Stimulated activated CD8-positive, alpha-beta memory T cell treated with anti-CD3 and anti-CD28 coated beads, Interleukin-7, amount 100 ng/mL, for 48 hours (primary cell): Measurements from ENCODE around the gene DBH.

Experiments
- DNase-seq, 2 donors: peaks; one replicate each; pipeline ENCODE4 v3.0.0-alpha.2; 2020; ENCODE audit warnings: low read depth in 1 of 2; ENCODE audit errors: extremely low read depth in 1 of 2

The DBH gene

GRCh38 chr9:133635533-133636531, at the start of gene DBH:
TSS of gene DBH (plus strand) at chr9:133636363. CDS start at chr9:133636372, 9 bp downstream.
- DNase-seq = no peak

DNA sequence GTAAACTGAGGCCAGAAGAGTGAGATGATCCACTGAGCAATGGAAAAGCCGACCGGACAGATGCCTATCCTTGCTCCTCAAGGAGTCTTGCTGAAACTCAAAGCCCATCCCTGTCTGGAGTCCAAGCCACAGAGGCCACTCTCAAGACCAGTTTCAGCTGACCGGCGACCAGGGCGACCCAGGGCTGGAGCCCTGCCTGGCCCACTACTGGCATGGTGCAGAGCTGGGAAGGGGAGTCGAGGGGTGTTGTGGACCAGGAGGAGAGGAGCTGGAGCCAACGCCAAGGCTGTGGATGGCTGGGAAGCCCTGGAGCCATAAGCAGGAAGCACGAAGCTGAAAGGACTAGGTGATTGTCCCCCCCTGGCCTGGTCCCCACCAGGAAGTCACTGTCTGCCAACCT, 49.1 kb upstream of the DBH start:
- no peak for DNase-seq

DNA sequence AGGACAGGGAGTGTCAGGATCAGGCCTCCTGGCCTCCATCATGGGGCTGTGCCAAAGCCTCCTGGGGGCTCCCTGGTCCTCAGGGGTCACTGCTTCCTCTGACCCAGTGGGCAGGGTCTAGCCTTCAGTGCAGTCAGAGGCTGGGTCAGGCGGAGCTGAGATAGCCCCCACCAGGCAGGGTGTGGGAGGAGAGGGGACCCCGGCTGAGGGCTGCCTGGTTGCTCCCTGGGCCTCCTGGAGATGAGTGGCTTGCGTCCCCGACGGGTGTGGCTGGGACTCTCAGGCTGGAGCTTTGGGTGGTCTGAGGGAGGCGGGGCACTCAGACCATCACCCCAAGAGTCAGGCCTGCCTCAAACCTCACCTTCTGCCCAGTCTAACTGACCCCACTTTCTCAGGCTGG, 48.7 kb upstream of the DBH start:
- DNase-seq = no peak

DNA sequence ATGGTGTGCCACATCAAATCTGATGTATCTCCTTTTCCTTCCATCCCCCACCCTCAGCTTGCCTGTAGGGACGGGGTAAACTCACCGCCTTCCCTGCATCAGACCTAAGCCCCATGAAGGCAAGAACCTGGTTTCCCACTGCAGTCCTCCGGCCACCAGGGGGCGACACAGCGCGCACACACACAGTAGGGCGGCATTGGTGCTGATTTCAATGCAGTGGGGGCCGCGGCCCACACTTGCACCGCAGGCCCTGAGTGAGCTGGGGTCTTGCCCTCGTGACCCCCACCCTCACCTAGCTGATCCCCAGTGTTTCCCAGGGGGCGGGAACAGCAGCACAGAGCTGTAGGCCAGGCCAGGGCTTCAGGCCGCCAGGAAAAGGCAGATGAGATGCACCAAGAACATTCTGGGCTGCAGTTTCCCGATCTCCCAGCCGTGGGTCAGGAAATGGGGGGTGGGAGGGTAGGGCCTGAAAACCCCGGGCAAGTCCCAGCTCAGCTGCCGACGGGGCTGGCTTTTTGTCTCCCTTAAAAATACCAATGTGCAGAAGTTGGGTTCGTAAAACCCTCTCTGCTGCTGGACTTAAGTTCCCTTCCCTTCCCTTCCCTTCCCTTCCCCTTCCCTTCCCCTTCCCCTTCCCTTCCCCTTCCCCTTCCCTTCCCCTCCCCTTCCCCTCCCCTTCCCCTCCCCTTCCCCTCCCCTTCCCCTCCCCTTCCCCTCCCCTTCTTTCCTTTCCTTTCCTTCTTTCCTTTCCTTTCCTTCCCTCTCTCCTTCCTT, 46.5 kb upstream of the DBH start:
- peak; percentile 6 to 8 for DNase-seq

DNA sequence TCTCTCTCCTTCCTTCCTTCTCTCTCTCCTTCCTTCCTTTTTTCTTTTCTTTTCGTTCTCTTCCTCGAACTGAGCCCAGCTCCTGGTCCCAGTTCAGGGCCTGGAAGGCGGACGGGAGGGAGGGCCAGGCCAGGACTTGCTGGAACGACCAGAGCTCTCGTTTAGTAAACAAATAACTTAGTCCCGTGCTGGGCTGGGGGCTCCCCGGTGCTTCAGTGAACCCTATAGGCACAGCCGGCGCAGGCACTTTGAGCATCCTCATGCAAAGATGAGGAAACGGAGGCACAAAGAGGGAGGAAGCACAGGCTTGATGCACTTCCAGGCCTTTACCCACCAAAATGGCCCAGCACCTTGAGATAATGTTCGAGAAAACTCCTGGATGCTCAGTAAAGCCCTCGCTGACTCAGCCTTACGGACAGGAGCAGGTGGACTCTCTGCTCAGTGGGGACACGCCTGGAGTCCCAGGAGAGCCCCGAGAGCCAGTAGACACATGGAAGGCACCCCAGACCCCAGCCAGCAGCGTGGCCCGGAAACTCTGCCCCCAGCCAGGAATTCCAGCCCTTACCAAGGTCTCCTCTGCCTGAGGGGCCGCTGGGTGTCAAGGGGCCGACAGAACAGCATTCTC, 45.8 kb upstream of the DBH start:
- no peak for DNase-seq

GRCh38 chr9:133591116-133591910, 44.9 kb upstream of the DBH start:
- DNase-seq = no peak

- no peak for DNase-seq
Observed at GRCh38 chr9:133591985-133592384, 44.2 kb upstream of the DBH start.

DNA sequence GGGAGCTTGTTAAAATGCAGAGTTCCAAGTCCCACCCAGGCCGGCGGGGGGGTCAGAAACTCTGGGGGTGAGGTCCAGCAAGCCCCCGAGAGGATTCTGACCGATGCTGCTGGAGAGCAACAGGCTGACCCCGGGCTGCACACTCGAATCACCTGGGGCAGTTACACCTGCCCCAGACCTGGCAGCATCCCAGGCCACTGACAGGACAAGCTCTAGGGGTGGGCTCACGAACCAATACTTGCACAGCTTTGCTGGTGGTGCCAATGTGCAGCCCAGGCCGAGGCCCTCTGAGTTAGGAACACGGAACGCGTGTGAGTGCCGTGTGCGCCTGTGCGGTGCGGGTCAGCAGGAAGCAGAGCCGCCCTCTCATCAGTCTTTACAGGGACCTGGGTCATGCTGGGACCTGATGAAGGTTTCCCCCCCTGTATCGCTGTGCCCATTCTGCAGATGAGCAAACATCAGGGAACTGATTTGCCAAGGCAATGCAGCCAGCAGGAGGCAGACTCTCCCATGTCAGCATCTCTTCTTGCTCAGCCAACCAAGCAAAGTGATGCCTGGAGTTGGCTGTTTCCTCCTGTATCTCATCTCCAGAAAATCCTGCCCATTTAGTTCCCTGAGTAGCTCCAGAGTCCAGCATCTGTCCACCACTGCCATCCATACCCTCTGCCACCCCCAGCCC, 43.3 kb upstream of the DBH start:
- DNase-seq = no peak

DNA sequence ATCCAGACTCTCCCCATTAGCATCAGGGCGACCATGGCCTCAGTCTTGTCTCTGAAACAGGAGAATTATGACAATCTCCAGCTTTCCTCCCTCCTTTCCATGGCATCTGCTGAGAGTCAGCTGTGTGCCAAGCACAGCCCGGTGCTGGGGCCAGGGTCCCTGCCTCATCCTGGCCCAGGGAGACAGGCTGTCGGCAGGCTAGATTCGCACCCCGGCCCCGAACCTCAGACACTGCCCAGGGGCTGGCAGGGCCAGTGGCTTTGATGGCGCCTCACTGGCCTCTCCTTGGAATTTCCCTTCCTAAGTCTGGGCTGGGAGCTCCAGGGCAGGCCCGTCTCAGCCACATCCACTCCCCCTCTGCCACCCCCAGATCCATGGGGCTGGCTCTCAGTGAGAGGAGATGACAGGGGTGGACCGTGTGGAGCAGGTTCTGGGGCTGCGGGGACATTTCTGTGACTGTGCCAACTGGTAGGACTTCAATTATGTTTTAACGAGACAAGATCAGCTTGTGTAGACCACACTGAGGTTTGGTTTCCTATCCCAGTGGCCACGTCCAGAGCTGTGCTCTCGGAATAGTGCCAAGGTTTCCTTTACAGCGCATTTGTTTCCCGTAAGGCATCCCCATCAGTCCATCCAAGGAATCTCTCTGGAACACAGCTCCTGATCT, 42.4 kb upstream of the DBH start:
- DNase-seq = no peak

- DNase-seq = no peak
Observed at GRCh38 chr9:133594310-133594709, 41.9 kb upstream of the DBH start.

DNA sequence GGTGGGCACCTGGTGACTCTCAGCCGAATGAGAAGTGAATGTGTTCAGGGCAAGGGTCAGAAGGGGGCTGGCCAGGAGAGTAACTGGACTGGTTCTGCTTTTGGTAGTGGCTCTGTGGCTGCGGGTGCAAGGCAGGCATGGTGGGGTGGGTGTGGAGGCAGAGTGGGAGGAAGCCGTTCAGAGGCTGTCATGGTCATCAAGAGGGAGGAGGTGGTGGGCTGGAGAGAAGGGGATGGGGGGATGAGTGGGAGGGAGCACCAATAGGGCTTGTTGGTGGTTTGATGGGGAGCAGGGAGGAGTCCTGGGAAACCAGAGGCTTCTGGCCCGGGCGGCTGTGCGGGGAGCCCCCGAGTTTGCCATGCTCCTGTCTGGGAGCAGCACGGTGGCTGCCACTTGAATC, 40.3 kb upstream of the DBH start:
- DNase-seq = no peak

- DNase-seq = no peak
Observed at GRCh38 chr9:133597316-133597957, 38.7 kb upstream of the DBH start.

- DNase-seq = no peak
Observed at GRCh38 chr9:133598978-133599377, 37.2 kb upstream of the DBH start.

GRCh38 chr9:133599470-133600173, 36.5 kb upstream of the DBH start:
- DNase-seq = no peak

DNA sequence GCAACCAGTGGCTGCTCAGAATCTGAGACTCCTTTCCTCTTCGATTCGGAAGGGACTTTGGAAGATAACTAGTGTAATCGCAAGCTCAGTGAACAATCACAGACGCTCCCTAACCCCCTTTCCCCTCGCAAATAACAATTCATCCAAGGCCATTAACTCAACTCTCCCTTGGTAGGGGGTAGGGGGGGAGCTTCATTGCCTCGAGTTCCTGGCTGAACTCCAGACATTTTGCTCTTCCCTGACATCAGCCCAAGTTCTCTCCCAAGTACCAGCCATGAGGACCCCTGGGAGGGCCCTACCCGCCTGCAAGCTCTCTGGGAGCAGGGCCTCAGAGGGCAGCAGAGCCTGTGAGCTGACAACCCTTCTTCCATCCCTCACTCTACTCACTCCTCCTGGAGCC, 35.4 kb upstream of the DBH start:
- DNase-seq = no peak

DNA sequence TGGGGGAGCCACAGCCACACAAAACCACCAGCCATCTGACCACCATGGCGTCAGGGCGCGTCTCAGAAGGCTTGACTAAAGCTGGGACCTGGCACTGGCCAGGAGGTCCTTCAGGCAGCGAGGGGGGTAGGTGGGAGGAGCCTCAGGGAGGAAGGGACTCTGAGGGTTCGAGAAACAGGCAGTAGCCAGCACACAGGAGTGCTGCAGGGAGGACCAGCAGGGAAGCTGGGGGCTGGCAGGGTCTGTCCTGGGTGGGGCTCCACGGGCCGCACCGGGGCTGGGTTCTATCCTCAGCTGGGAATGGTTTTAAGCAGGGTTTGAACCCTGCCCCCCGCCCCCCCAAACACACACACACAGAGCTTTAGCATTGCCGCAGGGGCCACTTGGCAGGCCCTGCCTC, 34.4 kb upstream of the DBH start:
- no peak for DNase-seq

- DNase-seq = no peak
Observed at GRCh38 chr9:133602277-133602676, 33.9 kb upstream of the DBH start.

DNA sequence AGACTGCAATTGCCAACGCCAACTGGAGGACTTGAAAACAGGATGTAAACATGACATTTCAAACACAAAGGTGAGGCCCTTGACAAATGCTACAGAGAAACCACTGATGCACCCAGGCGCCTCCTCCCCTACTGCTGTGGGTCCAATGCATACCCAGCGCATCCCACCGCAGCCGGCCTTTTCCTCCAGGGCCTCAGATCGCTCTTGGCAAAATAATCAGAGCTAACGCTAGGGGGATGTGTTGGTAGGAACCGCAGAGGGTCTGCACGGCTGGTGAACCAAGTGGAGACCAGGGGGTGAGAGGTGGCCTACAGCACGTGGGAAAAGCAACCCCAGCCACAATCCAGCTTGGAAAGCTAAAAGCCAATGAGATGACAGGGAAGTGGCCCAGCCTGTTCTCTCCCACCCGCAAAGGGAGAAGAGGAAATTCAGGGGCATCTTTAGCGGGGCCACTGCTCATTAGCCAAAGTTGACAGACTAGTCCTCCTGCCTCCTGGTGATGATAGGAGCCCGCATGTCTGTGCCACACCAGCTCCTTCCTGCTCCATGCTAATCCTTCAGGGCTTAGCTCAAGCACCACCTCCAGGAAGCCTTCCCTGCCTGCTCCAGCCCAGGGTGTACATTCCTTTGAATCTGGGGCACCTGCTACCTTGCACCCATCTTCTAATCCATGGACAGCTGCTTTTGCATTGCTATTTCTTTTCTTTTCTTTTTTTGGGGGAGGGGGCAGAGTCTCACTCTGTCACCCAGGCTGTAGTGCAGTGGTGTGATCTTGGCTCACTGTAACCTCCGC, 32.8 kb upstream of the DBH start:
- no peak for DNase-seq
